HUDEP-2 (cell line): ENCODE data around the gene CD2.
A peak's percentile ranks its signal among the peaks of the same experiment; 100 is the strongest.

Experiments used
- DNase-seq, 76 experiments: peaks; one replicate each; lab custom pipeline; 2025; ENCODE audit not compliant: unreplicated experiment in 76 of 76; lab: John Stamatoyannopoulos, UW

The CD2 gene

GRCh38 chr1:116811321-116811720 is 57.1 kb downstream of the CD2 start:
- DNase-seq = no peak

GRCh38 chr1:116814926-116815723 is 60.9 kb downstream of the CD2 start:
- no peak for DNase-seq

- DNase-seq = peak in 44 of 76 experiments; percentile 2 to 55 (median 22)
Measured at GRCh38 chr1:116817582-116818064, 63.4 kb downstream of the CD2 start.
